H9 (cell line): ENCODE data around the gene CRYZ. TPM values are rescaled to one million over a fixed set of nuclear protein-coding genes. Genes with fewer than 3 reads are reported as not detected.

Experiments
- DNase-seq: peaks from one replicate; pipeline ENCODE4 v3.0.0-alpha.2; 2017
- H2AFZ ChIP-seq: one replicate; pipeline ENCODE4 v1.6.1; 2013; ENCODE audit warnings: mild to moderate bottlenecking, low read length, control low read depth, moderate library complexity
- H2AK5ac ChIP-seq: 2 replicates; pipeline ENCODE4 v1.6.1; 2013; ENCODE audit warnings: low read length, control low read depth, mixed read lengths; ENCODE audit not compliant: insufficient read length
- H2BK120ac ChIP-seq: one replicate; pipeline ENCODE4 v1.6.1; 2013; ENCODE audit warnings: low read depth, mild to moderate bottlenecking, low read length, control low read depth, inconsistent platforms; ENCODE audit not compliant: poor library complexity, severe bottlenecking
- H2BK12ac ChIP-seq: 2 replicates; pipeline ENCODE4 v1.6.1; 2013; ENCODE audit warnings: low read length, control low read depth, mixed read lengths, low read depth; ENCODE audit not compliant: insufficient read length
- H2BK15ac ChIP-seq: 2 replicates; pipeline ENCODE4 v1.6.1; 2013; ENCODE audit warnings: low read depth, low read length, control low read depth
- H2BK20ac ChIP-seq: one replicate; pipeline ENCODE4 v1.6.1; 2013; ENCODE audit warnings: low read depth, mild to moderate bottlenecking, low read length, control low read depth, inconsistent platforms; ENCODE audit not compliant: poor library complexity, severe bottlenecking
- H2BK5ac ChIP-seq: 2 replicates; pipeline ENCODE4 v1.6.1; 2013; ENCODE audit warnings: low read length, control low read depth, mixed read lengths; ENCODE audit not compliant: insufficient read length
- H3K14ac ChIP-seq: 2 replicates; pipeline ENCODE4 v1.6.1; 2013; ENCODE audit warnings: low read length, control low read depth; ENCODE audit not compliant: insufficient read depth
- H3K18ac ChIP-seq: 2 replicates; pipeline ENCODE4 v1.6.1; 2013; ENCODE audit warnings: low read depth, mild to moderate bottlenecking, mixed read lengths, low read length, control low read depth; ENCODE audit not compliant: insufficient read length
- H3K23ac ChIP-seq: 2 replicates; pipeline ENCODE4 v1.6.1; 2013; ENCODE audit warnings: low read length, control low read depth, mixed read lengths, low read depth; ENCODE audit not compliant: insufficient read length
- H3K23me2 ChIP-seq: 2 replicates; pipeline ENCODE4 v1.6.1; 2013; ENCODE audit warnings: low read depth, mild to moderate bottlenecking, mixed read lengths, low read length, control low read depth; ENCODE audit not compliant: insufficient read length, poor library complexity, severe bottlenecking
- H3K27ac ChIP-seq: 2 replicates; pipeline ENCODE4 v1.5.1; 2013; ENCODE audit warnings: low read length, control low read depth, mixed read lengths, low read depth; ENCODE audit not compliant: insufficient read length
- H3K27me3 ChIP-seq: 2 replicates; pipeline ENCODE4 v1.6.1; 2013; ENCODE audit warnings: low read length, control low read depth, inconsistent platforms; ENCODE audit not compliant: insufficient read depth
- H3K4ac ChIP-seq: 2 replicates; pipeline ENCODE4 v1.6.1; 2013; ENCODE audit warnings: low read depth, mild to moderate bottlenecking, control low read depth, inconsistent platforms, low read length, moderate library complexity
- H3K4me1 ChIP-seq: 2 replicates; pipeline ENCODE4 v1.6.1; 2013; ENCODE audit warnings: low read length, control low read depth, inconsistent platforms; ENCODE audit not compliant: insufficient read depth
- H3K4me2 ChIP-seq: 2 replicates; pipeline ENCODE4 v1.6.1; 2013; ENCODE audit warnings: low read length, control low read depth, mixed read lengths; ENCODE audit not compliant: insufficient read length, insufficient read depth
- H3K56ac ChIP-seq: 2 replicates; pipeline ENCODE4 v1.6.1; 2013; ENCODE audit warnings: low read depth, mild to moderate bottlenecking, mixed read lengths, low read length, control low read depth; ENCODE audit not compliant: insufficient read length
- H3K79me1 ChIP-seq: 2 replicates; pipeline ENCODE4 v1.6.1; 2013; ENCODE audit warnings: low read depth, mild to moderate bottlenecking, moderate library complexity, low read length, control low read depth, inconsistent platforms; ENCODE audit not compliant: insufficient read depth, poor library complexity, severe bottlenecking
- H3K79me2 ChIP-seq: 2 replicates; pipeline ENCODE4 v1.6.1; 2013; ENCODE audit warnings: low read length, control low read depth, inconsistent platforms; ENCODE audit not compliant: insufficient read depth
- H3K9ac ChIP-seq: 2 replicates; pipeline ENCODE4 v1.6.1; 2013; ENCODE audit warnings: low read length, control low read depth, mixed read lengths; ENCODE audit not compliant: insufficient read length; ENCODE audit errors: extremely low read depth
- H3K9me3 ChIP-seq: one replicate; pipeline ENCODE4 v1.6.1; 2013; ENCODE audit warnings: low read depth, low read length, inconsistent platforms; ENCODE audit not compliant: control insufficient read depth
- H3T11ph ChIP-seq: one replicate; pipeline ENCODE4 v1.6.1; 2013; ENCODE audit warnings: mild to moderate bottlenecking, low read length, control low read depth, inconsistent platforms
- H4K20me1 ChIP-seq: one replicate; pipeline ENCODE4 v1.6.1; 2013; ENCODE audit not compliant: control insufficient read depth, insufficient read length, insufficient read depth
- H4K5ac ChIP-seq: 2 replicates; pipeline ENCODE4 v1.6.1; 2013; ENCODE audit warnings: low read depth, mild to moderate bottlenecking, mixed read lengths, low read length, control low read depth; ENCODE audit not compliant: insufficient read length
- H4K8ac ChIP-seq: replicated peaks from 2 replicates; pipeline ENCODE4 v1.6.1; 2013; ENCODE audit warnings: low read length, control low read depth, mixed read lengths, low read depth; ENCODE audit not compliant: insufficient read length
- H4K91ac ChIP-seq: 2 replicates; pipeline ENCODE4 v1.6.1; 2013; ENCODE audit warnings: low read depth, mild to moderate bottlenecking, moderate library complexity, mixed read lengths, low read length, control low read depth; ENCODE audit not compliant: insufficient read length
- H3K27ac Mint-ChIP-seq, 3 experiments: 2 replicates in 2 of 3; 3 replicates in 1 of 3; pipeline ENCODE4 v1.8.0; 2020 to 2021; ENCODE audit warnings: mixed read lengths in 3 of 3, mild to moderate bottlenecking in 1 of 3, moderate library complexity in 1 of 3
- H3K27me3 Mint-ChIP-seq: 2 replicates; pipeline ENCODE4 v1.8.0; 2021; ENCODE audit warnings: low read depth, mild to moderate bottlenecking, moderate library complexity, mixed read lengths
- H3K36me3 Mint-ChIP-seq, 3 experiments: 2 replicates in 2 of 3; 3 replicates in 1 of 3; pipeline ENCODE4 v1.8.0; 2020 to 2021; ENCODE audit warnings: low read depth in 3 of 3, mixed read lengths in 3 of 3; ENCODE audit not compliant: insufficient read depth in 1 of 3
- H3K4me1 Mint-ChIP-seq, 2 experiments: 2 replicates each; pipeline ENCODE4 v1.8.0; 2020; ENCODE audit warnings: mixed read lengths in 2 of 2
- H3K4me3 Mint-ChIP-seq, 2 experiments: 2 replicates in 1 of 2; 3 replicates in 1 of 2; pipeline ENCODE4 v1.8.0; 2020 to 2021; ENCODE audit warnings: mild to moderate bottlenecking in 2 of 2, mixed read lengths in 2 of 2, moderate library complexity in 1 of 2
- H3K9me3 Mint-ChIP-seq, 2 experiments: 2 replicates in 1 of 2; 3 replicates in 1 of 2; pipeline ENCODE4 v1.8.0; 2020; ENCODE audit warnings: mild to moderate bottlenecking in 2 of 2, mixed read lengths in 2 of 2, moderate library complexity in 1 of 2
- WGBS: extraction: QIAGEN DNeasy Blood & Tissue Kit; methylation state at CpG from one replicate; pipeline ENCODE4 v1.1.7; 2013; ENCODE audit warnings: missing lambda C conversion rate, low lambda C conversion rate, mixed read lengths; ENCODE audit not compliant: insufficient read length; ENCODE audit errors: extremely low coverage; 5-methylcytosine and 5-hydroxymethylcytosine counted together
- total RNA-seq: library from RNA; stranded (reverse); gene quantifications from 2 replicates; pipeline ENCODE4 v1.2.1, GENCODE V29; 2021
- TF ChIP-seq, protein P1 (sequence below): fragments of 200-600 bp; sonication (generic); conservative IDR thresholded peaks from 3 replicates; pipeline ENCODE4 v1.8.0; 2021; ENCODE audit warnings: antibody characterized with exemption, mild to moderate bottlenecking

Gene CRYZ
- total RNA-seq, 1 experiment from 2014 or later, result 14.0 TPM

DNA sequence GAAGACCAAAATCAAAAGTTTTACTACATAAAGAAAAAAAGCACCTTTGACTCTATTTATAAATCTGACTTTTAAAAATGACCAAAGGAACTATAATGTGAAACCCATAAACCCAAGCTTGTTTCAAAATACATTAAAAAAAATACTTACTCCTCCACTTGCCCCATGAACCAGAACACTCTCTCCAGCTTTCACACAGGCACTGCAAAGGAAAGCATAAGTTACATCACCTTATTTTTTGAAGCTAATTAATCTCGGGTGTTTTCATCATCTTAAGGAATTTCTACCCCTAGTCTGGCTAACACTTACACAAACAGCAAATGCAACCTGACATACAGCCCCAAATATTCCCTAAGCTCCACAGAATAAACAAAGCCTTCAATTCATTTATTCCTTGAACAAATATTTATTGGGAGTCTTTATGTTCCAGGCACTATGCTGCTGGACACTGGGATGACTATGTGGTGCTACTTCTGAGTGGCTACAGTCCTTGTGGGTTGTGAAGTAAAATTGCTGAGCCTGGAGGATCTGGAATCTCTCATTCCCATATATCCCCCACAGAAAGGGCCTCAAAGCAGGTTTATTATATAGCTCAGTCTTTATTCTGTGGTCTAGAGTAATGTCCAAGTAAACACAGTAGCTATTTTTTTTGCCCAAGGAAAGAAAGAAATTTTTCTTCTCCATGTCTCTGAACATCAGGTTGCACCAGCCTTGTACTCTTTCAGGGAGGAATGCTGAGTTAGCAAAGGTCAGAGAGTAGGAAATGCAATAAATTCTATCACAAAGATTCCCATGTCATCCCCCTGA, 18.2 kb downstream of the CRYZ start:
- H2BK15ac ChIP-seq, result no peak overlapping the region
- H3K4me3 Mint-ChIP-seq, result no peak overlapping the region
- DNase-seq, result no peak
- WGBS, result no CpG with 5 or more reads among the region's 1 CpG
- H2BK12ac ChIP-seq, result no peak overlapping the region
- no peak overlapping the region for H4K5ac ChIP-seq
- no peak overlapping the region for H3K56ac ChIP-seq
- H2AK5ac ChIP-seq, result no peak overlapping the region
- H3K23me2 ChIP-seq, result no peaks in the 10 kb centered on the region
- H3K79me1 ChIP-seq, result no peaks in the 10 kb centered on the region
- H3K9me3 ChIP-seq, result no peaks in the 10 kb centered on the region
- H3K27ac Mint-ChIP-seq, result no peak overlapping the region
- H3K4ac ChIP-seq, result no peak overlapping the region
- no peak overlapping the region for H3K18ac ChIP-seq
- no peak overlapping the region for H2BK5ac ChIP-seq
- H3K27me3 Mint-ChIP-seq, result no peaks in the 10 kb centered on the region
- no peak overlapping the region for H4K8ac ChIP-seq
- TF ChIP-seq, protein P1, sequence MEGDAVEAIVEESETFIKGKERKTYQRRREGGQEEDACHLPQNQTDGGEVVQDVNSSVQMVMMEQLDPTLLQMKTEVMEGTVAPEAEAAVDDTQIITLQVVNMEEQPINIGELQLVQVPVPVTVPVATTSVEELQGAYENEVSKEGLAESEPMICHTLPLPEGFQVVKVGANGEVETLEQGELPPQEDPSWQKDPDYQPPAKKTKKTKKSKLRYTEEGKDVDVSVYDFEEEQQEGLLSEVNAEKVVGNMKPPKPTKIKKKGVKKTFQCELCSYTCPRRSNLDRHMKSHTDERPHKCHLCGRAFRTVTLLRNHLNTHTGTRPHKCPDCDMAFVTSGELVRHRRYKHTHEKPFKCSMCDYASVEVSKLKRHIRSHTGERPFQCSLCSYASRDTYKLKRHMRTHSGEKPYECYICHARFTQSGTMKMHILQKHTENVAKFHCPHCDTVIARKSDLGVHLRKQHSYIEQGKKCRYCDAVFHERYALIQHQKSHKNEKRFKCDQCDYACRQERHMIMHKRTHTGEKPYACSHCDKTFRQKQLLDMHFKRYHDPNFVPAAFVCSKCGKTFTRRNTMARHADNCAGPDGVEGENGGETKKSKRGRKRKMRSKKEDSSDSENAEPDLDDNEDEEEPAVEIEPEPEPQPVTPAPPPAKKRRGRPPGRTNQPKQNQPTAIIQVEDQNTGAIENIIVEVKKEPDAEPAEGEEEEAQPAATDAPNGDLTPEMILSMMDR, result no peak
- no peak overlapping the region for H3K4me2 ChIP-seq
- H3K79me2 ChIP-seq, result no peaks in the 10 kb centered on the region
- no peak overlapping the region for H3T11ph ChIP-seq
- peaks cover 0 to 8% (median 0%) of the 10 kb centered on the region in 3 experiments; a peak in 1 of 7 replicates for H3K36me3 Mint-ChIP-seq
- no peak overlapping the region for H2BK120ac ChIP-seq
- no peaks in the 10 kb centered on the region; the same call in 1 of the 2 replicates for H3K4me1 ChIP-seq
- H3K27ac ChIP-seq, result no peak overlapping the region
- no peak overlapping the region for H3K14ac ChIP-seq
- H3K9me3 Mint-ChIP-seq, result no peaks in the 10 kb centered on the region
- H4K20me1 ChIP-seq, result no peaks in the 10 kb centered on the region
- peaks cover 0 to 7% of the 10 kb centered on the region in 2 experiments; a peak in 2 of 4 replicates for H3K4me1 Mint-ChIP-seq
- H3K9ac ChIP-seq, result no peak overlapping the region
- no peak overlapping the region for H4K91ac ChIP-seq
- H3K23ac ChIP-seq, result no peak overlapping the region
- H2BK20ac ChIP-seq, result no peak overlapping the region
- H3K27me3 ChIP-seq, result no peaks in the 10 kb centered on the region
- no peak overlapping the region for H2AFZ ChIP-seq
